ENCODE measurements around the gene EZR.

GRCh38 chr6:158863646-158864045 is 44.5 kb upstream of the EZR start:
- TF ChIP-seq CTCF (IDR thresholded peaks at IDR 0.05) (no peak), POLR2A (IDR thresholded peaks at IDR 0.05) (no peak), POLR2AphosphoS5 (IDR thresholded peaks at IDR 0.05) (no peak)
